Measurements from ENCODE around the gene ARHGAP8.
"Not testable (repeated sequence)": the region's sequence is repeated elsewhere in the genome, so short reads cannot be mapped to it uniquely, and the experiment has no call there.

The ARHGAP8 gene

GRCh38 chr22:44740307-44740706, 12.1 kb upstream of the ARHGAP8 start:
- no peak for DNase-seq

GRCh38 chr22:44741929-44742328, 10.4 kb upstream of the ARHGAP8 start:
- no peak for DNase-seq

- DNase-seq: no peak
Measured at GRCh38 chr22:44743247-44743646, 9.1 kb upstream of the ARHGAP8 start.

GRCh38 chr22:44743804-44744211, 8.6 kb upstream of the ARHGAP8 start:
- DNase-seq: no peak

- no peak for DNase-seq
Measured at GRCh38 chr22:44745853-44746789, 6.3 kb upstream of the ARHGAP8 start.

- not testable (repeated sequence) for DNase-seq
Measured at GRCh38 chr22:44747784-44748127, 4.6 kb upstream of the ARHGAP8 start.

GRCh38 chr22:44748524-44748923, 3.9 kb upstream of the ARHGAP8 start:
- no peak for DNase-seq

- DNase-seq: no peak
Measured at GRCh38 chr22:44750481-44750880, 1.9 kb upstream of the ARHGAP8 start.

- no peak for DNase-seq
Measured at GRCh38 chr22:44753189-44754042, 1.0 kb downstream of the ARHGAP8 start.

GRCh38 chr22:44754998-44755397, 2.6 kb downstream of the ARHGAP8 start:
- DNase-seq: no peak

- DNase-seq: no peak
Measured at GRCh38 chr22:44755417-44755816, 3.0 kb downstream of the ARHGAP8 start.

GRCh38 chr22:44755956-44756361, 3.6 kb downstream of the ARHGAP8 start:
- no peak for DNase-seq

- no peak for DNase-seq
Measured at GRCh38 chr22:44758344-44758973, 6.1 kb downstream of the ARHGAP8 start.

- DNase-seq: no peak
Measured at GRCh38 chr22:44759001-44759400, 6.6 kb downstream of the ARHGAP8 start.

GRCh38 chr22:44759430-44760310, 7.3 kb downstream of the ARHGAP8 start:
- DNase-seq: no peak

- no peak for DNase-seq
Measured at GRCh38 chr22:44760476-44760875, 8.1 kb downstream of the ARHGAP8 start.

- no peak for DNase-seq
Measured at GRCh38 chr22:44761025-44761424, 8.7 kb downstream of the ARHGAP8 start.

GRCh38 chr22:44764373-44764772, 12.0 kb downstream of the ARHGAP8 start:
- no peak for DNase-seq

GRCh38 chr22:44764974-44765373, 12.6 kb downstream of the ARHGAP8 start:
- DNase-seq: no peak

GRCh38 chr22:44765571-44766285, 13.4 kb downstream of the ARHGAP8 start:
- DNase-seq: no peak

- no peak for DNase-seq
Measured at GRCh38 chr22:44773082-44773481, 20.7 kb downstream of the ARHGAP8 start.

GRCh38 chr22:44775862-44776261, 23.5 kb downstream of the ARHGAP8 start:
- no peak for DNase-seq

Measured in NCI-H146 (cell line).